Suppressor macrophage treated with lipopolysaccharide for 1 hour (primary cell): ENCODE data around the gene NECTIN4.
"Not testable (repeated sequence)": the region's sequence is repeated elsewhere in the genome, so short reads cannot be mapped to it uniquely, and the experiment has no call there.

Experiments
- DNase-seq, 3 donors: peaks; one replicate each; pipeline ENCODE4 v3.0.0-alpha.2; 2020 to 2022

The NECTIN4 gene

DNA sequence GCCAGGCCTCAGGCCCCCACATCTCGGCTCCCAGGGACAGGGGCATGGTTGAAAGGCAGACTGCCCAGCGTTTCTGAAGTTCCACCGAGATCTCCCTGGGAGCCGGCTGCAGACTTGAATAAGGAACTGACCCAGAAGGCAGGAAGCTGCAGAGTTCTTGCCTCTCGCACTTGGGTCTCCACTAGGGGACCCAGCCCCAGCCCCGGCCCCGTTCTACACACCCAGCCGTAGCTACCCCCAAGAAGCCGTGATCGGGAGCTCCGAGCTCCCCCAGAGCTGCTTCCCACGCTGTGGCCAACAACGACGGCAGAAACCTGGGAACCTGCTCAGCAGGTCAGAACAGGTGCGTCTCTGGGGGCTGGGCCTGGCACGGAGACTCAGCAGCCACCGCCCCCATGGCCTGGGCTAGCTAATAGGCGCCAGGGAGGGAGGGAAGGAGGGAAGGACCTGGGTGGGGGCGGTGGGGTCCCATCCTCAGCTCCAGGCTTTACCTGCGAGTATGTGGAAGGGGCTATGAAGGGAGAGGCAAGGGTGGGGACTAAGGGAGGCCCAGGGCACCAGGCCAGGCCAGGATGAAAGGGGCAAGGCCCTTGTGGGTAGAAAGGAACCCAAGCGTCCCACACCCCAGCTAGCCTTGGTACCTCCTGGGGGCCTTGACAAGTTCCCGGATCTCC, at the start of gene NECTIN4:
Gene NECTIN4, minus strand, starts transcription at position 308 of the 674 bp plus-strand sequence. Its CDS starts 262 bp downstream, at position 46.
- peak; percentile 61 to 66 (median 62) for DNase-seq

DNA sequence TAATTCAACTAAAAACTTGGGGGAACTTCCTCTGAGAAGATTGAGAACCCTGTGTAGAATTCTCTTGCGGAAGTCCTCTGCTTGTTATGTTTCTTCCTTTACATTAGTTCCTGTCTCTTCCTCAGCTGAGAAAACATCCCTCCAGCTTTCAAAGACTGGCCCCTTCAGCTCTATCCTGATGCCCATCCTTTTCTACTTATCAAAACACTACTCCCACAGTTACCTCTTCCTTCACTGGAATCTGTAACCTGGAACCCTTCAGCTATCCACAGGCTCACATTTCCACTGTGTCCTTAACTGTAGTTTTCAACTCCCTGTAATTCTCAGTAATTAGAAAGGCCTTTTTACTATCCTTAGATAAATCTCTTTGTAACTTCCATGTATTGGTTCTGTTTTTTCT, 49.1 kb upstream of the NECTIN4 start:
- DNase-seq = peak in 1 of 3 donors; percentile 31

DNA sequence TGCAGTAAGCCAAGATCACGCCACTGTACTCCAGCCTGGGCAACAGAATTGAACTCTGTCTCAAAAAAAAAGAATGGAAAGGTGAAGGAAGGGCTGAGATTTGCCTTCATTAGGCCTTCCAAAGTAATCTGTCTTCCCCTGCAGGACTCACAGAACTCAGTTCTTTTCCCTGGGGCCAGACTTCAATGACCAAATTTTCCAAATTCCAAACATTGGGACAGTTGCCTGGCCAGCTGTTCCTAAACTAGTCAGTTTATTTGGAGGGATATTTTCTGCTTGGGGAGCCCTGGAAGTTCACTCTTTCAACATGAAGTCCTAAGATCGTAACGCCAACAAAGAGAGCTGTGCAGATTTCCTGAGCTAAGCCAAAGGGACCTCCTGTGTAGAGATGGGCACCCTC, 48.5 kb upstream of the NECTIN4 start:
- DNase-seq = no peak

DNA sequence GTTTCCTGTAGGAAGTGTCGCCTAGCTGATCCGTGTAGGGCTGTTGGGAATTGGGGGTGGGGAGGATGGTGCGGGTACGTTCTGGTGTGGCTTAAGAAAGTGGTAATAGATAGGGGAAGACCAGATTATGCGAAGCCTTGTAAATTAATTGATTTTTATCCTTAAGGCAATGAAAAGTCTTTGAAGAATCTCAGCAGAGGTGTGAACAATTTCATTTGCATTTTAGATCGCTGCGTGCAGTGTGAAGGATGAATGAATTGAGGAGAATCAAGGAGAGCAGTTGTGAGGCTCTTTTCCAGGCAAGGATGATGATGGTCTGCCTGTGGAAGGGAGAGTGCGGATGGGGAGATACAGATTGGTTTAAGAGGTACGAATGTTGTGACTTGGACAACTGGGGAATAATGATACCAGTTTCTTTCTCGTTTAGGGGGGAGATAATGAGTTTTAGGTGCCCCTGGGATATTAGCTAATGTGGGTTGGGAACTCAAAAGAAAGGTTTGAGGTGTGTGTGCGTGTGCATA, 43.9 kb upstream of the NECTIN4 start:
- no peak for DNase-seq

DNA sequence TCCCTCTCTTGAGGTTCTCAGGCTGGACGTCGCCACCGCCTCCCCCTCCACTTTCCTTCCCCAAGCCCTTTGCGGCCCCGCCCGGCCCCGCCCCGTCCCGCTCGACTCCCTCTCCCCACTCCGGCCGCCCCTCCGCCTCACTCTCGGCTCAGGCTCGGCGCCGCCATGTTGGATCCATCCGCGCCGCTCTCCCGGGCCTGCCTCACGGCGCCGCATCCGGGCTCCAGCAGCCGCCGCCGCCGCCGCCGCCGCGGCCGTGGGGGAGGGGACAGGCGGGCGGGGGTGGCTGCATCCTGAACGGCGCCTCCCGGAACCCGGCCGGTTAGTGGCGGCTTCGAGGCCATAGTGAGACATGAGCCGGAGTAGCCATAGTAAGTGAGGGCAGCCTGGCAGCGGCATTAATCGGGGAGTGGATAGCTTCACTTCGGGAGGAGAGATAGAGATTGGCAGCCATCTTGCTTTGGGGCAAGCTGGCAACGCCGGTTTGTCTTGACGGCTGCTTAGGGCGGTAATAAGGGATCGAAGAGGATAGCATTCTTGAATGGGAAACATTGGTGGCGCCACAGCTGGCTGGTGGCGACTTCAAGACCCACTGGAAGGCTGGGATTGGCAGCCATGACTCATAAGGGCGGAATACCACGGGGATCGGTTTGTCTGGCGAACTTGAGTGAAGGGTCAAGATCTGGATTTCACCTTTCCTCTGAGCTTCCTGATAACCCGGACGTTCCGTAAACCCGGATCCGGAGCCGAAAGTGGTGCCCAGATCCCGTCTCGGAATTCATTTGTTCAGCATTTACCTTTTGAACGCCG, 43.3 kb upstream of the NECTIN4 start, which contains the start of gene DEDD:
Gene DEDD, minus strand, starts transcription at position 258 of the 810 bp plus-strand sequence. CDS start 8,205 bp downstream, outside the sequence.
- DNase-seq = peak; percentile 95 to 97 (median 97)

DNA sequence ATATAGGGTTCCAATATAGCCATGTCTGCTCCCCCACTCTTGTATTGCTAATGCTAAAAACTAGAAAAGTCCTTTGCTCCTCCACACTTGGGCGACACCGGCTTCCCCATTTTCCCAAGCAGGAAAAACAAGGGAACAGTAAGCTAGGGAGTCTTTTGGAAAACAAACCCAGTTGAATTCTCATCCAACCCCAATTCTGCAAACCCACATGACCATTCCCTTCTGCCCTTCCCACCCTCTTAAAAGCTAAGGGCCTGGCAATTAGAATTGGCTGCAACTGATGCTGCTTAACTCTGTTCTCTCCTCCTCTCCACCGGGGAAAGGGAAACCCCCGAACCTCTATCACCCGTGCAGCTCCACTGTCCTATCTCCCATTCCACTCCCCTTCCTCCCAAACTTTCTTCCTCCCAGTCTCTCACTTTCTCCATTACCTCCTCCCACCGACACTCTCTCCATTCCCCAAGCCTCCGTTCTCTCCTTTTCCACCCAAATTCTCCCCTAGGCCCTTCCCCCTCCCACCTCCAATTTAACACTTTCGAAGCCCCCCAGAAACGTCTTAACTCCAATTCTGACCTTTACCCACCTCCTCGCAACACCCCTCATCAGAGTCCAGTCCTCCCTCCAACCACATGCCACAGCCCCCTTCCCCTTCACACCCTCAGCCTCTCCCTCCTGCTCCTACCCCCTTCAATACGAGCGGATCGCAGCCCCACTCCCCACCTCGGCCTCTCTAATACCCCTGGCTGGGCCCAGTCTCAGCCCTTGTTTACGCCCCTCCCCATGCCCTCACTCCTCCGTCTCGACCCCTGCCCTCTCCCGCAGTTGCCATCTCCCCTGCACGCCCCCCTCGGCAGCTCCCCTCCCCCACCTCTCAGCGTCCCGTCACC, 42.4 kb upstream of the NECTIN4 start:
- no peak for DNase-seq

DNA sequence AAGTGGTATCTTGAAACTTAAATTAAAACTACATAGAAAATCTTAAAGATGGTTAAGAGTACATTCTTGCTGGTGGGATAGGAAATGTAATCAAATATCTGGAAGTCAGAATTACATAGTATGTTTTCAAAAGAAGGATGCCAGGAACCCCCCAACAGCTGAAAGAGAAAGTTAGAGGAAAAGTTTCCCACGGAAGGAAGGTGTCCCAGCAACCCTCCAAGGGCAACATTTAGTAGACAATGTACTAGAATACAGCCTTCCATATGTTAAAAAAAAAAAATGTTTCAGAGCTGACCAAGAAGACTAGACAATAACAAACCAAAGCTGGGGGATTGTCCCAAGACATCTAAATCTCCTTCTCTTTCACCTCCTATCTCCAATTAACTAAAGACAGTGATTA, 40.9 kb upstream of the NECTIN4 start:
- no peak for DNase-seq

DNA sequence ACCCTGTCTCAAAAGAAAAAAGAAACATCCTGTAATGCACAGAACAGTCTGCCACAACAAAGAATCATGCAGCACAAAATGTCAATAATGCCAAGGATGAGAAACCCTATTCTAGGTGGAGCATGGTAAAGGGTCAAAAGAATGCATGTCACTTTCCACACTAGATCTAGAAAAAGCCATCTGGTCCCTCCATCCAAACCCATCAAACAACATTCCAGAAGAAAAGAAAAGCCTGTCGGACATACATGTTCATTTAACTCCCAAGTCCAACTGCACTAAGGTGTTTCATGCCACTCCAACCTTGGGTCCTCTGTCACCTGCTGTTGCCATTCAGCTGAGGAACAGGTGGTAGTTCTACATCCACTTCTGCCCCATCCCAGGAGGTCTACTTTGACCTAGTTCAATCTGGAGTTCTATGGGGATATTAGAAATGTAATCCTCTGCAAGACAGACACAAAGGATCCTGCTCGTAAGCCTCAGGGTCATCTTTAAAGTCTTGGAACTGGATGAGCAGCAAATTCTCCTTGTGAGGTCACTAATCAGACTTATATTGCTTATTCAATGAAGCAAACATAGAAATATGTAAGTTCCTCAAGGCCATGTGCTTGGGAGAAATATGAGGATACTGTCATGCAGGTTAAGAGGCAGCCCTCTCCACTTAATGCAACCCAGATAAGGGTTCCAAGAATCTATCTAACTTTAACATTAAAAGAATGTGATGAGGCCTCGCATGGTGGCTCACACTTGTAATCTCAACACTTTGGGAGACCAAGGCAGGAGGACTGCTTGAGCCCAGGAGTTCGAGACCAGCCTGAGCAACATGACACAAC, 39.4 kb upstream of the NECTIN4 start:
- DNase-seq = no peak

DNA sequence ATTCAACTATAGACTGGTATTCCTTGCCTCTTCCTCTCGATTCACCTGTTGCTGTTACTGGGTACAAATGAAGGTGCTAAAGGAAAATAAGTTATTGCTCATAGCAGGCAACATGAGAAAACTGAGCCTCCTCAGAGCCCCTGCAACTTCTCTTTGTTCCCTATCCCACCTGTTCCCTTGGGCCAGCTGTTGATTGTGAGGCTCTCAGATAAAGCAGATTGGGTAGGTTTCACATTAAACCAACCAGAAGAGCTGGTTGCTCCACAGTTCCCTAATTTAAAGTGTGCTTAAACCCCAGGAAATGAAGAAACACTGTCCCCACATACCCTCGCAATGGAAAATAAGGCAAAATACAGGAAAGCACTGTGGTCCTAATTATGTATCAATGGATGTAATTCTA, 38.3 kb upstream of the NECTIN4 start:
- no peak for DNase-seq

DNA sequence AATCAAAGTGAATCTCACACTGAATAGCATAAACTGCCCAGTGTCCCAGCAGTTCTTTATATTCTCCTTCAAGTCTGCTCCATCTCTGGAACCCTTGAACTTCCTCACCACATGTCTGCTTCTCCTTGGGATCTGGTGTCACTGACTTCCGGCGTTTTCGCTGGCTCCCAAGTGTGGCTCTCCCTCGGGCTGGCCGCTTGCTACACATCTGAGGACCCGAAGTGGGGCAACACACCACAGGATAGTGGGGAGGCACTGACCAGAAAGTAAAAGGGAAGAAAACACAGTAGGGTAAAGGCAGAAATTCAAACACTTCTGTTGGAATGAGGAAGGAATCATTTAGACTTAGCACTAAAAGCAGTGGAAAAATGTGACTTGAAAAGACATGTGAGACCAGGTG, 33.6 kb upstream of the NECTIN4 start:
- DNase-seq = no peak

DNA sequence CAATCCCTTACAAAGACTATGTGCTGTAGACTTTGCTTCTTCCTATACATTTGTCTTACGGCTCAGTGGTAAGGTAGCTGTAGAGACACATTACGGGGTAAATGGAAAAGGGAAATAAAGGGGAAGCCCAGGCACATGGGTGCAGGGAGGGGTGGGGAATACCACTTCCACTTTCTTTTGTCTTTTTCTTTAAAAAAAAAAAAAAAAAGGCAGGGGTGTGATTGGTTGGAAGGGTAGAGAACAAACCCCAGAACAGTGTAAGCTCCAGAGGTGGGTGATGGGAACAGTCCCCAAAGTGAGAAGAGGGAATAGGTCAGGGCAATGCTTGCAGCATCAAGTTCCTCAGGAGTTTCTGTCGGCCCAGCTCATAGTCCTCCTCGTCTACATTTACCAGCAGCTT, 32.5 kb upstream of the NECTIN4 start:
- DNase-seq = peak; percentile 76 to 85 (median 79)

DNA sequence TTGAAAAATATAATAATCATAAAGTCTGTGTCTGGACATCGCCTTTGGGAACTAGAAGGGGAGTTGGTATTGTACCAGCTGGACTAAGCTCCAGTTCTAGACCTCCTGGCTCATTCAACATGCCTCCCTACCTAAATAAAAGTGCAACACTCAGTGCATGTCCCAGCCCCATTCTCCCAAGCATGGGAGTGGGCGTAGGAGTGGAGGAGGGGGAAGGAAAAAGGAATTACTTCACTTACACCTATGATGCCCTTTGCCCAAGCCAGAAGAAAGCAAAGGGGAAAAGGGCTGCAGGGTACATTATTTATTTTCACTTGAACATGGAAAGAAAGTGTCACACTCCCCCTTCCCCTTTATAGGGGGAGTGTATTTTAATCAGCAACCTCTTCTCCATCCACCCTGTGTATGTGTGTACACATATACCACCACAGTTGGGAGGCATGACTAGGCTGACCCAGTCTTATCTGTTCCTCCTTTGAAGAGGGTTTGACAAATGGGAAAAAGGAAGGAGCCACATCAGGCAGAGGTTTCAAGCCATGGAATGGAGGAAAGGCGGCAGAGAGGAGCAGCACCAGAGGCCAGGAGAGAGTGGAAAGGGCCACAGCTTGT, 31.8 kb upstream of the NECTIN4 start:
- peak; percentile 32 to 45 (median 34) for DNase-seq

DNA sequence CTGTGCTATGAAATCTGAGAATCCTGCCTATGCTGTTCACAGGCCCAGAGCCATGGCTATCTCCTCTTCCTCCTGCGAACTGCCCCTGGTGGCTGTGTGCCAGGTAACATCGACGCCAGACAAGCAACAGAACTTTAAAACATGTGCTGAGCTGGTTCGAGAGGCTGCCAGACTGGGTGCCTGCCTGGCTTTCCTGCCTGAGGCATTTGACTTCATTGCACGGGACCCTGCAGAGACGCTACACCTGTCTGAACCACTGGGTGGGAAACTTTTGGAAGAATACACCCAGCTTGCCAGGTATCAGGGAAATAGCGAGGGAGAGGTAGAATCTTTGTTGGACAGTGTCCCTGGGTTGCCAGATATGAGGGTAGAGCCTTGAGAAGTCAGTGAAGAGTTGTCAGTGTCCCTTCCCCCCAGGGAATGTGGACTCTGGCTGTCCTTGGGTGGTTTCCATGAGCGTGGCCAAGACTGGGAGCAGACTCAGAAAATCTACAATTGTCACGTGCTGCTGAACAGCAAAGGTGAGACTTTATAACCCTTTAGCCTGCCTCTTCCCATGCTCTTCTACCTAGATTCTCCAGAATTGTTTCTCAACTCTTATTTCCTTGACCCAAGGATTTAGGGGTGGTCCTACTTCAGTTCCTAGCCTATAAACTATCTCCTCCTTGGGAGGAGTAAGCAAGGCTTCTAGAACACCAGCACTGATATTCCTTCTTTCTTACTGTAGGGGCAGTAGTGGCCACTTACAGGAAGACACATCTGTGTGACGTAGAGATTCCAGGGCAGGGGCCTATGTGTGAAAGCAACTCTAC, 29.9 kb upstream of the NECTIN4 start:
- DNase-seq = peak; percentile 67 to 78 (median 74)

DNA sequence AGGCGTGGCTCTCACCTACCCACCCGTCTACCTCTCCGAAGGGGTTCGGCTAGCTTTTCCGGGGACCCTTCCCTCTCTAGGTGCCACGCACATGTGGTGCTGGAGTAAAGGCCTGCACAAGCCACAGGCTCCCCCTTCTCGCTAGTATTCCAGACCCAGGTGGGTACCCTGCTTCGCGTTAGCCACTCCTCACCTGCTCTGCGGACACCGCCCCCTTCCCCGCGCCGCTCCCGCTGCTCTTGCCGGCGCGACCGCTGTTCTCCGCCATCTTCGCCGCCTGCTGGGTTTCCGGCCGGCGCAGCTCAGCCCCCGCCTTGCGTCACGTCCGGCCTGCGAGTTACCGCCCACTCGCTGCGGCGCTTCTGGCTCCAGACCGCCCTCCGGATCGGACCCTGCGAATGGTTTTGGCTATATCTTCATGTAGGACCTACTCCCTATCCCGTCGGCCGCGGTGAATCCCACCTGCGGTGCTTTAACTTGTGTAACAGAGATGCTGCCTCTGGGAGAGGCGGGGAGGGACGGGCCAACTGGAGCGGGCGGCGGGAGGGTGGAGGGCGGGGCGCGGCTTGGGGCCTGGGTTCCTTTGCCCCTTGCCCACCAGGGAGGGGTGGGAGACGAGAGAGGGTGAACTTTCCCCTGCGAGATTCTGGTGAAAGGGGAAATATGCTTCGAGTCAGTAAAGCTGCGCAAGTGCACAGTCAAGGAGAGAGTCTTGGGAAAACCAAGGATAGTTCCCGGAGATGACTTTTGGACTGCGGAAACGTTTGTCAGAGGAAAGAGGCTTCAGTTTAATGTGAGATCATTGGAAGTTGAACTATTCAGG, 28.6 kb upstream of the NECTIN4 start, which contains the start of the genes NIT1 and PFDN2:
Gene NIT1, plus strand, starts transcription at position 347 of the 823 bp plus-strand sequence. Its CDS starts 72 bp downstream, at position 419.
Gene PFDN2, minus strand, starts transcription at position 279 of the 823 bp plus-strand sequence. Its CDS starts 11 bp downstream, at position 268.
- peak; percentile 93 to 95 (median 93) for DNase-seq

DNA sequence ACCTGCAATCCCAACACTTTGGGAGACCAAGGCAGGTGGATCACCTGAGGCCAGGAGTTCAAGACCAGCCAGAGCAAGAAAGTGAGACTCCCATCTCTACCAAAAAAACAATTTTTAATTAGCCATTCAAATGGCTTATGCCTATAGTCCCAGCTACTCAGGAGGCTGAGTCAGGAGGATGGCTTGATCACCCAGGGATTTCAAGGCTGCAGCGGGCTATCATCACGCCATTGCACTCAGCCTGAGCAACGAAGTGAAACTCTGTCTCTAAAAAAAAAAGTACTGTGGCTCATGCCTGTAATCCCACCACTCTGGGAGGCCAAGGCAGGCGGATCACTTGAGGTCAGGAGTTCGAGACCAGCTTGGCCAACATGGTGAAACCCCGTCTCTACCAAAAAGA, 26.6 kb upstream of the NECTIN4 start:
- not testable (repeated sequence) for DNase-seq

DNA sequence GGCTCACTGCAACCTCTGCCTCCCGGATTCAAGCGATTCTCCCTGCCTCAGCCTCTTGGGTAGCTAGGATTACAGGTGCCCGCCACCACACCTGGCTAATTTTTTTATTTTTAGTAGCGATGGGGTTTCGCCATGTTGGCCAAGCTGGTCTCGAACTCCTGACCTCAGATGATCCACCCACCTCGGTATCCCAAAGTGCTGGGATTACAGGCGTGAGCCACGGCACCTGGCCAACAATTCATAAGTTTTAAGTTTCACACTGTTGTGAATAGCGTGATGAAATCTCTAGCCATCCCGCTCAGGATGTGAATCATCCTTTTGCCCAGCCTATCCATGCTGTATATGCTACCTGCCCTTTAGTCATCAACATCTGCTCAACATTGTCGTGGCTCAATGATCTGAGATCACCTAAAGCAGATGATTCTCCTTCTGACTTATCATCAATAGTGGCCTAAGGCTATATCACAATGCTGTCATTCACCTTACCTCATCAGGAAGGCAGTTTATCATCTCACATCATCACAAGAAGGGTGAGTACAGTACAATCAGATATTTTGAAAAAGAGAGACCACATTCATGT, 25.9 kb upstream of the NECTIN4 start:
- DNase-seq = peak; percentile 27 to 57 (median 47)

DNA sequence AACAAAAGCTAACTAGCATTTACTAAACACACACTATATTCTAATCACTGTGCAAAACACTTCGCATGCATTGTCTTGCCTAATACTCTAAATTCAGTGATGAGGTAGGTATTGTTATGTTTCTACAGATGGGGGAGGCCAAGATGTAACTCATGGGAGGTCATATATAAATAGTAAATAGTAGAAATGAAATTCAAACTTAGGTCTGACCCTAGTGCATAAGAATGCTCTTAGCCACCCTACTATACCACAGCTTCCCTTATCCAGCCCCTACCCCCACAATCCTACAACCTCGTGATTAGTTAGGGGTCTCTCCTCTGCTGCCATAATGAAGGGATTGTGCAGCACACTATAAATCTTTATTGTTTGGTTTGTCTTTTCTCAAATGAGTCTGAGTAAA, 25.2 kb upstream of the NECTIN4 start:
- no peak for DNase-seq

DNA sequence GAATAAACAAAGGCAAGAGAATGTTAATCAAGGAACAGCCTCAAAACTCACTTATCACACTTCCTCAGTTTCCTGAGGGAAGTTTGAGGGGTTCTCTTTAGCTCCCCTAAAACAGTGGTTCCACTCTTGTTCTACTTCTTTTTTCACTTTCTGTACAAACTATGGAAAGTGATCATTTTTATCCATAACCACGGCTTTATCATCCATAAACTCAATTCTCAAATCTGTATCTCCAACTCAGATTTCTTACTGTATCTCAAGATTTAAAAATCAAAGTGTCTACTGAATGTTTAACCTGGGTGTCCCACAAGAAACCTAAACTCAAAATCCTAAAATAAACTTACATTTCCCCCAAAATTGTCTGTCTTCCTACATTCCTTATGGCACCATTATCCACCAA, 24.6 kb upstream of the NECTIN4 start:
- DNase-seq = no peak

DNA sequence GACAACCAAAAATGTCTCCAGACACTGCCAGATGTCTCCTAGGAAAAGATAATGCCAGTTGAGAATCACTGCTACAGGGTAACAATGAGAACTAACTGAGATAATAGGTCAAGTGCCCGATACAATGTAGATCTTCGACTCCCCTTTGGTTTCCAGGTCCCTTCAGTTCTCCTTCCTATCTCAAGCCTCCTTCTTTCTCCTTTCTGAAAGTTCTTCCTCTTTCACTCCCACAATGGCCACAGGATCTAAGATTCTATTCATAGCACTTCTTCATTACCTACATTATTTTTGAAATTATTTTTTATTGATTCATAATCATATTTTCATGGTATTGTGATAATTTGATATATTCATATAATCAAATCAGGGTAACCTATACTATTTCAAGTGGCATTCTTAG, 22.2 kb upstream of the NECTIN4 start:
- peak; percentile 32 to 52 (median 46) for DNase-seq
